ELR (cell line): Measurements from ENCODE around the gene FNDC3B.

Experiments
- DNase-seq: peaks from one replicate; pipeline ENCODE4 v3.0.0-alpha.2; 2015; ENCODE audit warnings: low read depth

FNDC3B gene

DNA sequence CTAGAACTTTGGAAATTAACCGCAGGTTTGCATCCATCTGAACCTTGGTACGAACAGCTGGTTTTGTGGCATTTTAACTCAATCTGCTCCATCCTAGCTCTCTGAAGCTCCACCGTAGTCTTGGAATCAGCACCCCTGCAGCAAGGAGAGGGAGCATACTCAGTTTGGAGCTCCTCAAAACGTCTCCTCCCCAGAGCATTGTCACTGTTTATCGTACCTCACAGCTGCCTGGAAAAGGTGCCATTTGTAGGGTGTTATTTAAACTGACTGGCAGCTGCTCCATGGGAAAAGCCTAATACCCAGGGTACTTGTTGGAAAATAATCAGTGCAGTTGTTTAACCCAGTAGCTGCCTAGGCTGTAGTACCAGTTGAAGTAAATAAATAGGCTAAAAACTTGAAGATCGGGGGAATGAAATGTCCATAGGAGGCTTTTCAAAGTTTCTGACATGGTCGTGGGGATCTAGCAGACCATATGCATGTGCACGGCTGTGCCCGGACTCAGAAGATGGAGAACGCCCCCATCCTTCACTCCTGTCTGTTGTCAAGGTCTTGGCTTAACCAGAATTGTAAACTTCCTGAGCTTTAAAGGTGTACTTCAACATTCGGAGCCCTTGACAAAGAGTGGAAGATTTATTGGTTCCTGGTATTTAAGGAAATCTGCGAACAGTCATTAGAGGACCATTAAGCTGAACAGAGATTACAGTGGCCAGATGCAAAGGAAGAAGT, 365.0 kb downstream of the FNDC3B start:
- no peak for DNase-seq

DNA sequence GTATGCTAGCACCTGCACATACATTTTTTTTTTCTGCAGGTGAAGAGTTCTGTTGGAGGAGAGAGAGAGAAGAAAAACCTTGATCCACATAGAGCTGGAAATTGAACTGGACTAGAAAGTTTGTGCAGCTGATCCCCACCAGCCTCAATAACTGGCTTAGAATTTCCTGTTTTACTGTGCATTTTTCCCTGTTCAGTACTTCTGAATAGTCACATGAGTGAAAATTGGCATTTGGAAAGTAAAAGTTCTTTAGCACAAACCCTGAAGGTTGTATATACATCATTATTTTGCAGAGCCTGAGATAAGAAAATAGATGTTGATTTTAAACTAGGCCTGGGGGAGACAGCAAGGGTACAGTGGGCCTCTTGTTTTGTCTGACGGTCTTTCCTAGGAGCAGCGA, 366.5 kb downstream of the FNDC3B start:
- DNase-seq, result no peak

DNA sequence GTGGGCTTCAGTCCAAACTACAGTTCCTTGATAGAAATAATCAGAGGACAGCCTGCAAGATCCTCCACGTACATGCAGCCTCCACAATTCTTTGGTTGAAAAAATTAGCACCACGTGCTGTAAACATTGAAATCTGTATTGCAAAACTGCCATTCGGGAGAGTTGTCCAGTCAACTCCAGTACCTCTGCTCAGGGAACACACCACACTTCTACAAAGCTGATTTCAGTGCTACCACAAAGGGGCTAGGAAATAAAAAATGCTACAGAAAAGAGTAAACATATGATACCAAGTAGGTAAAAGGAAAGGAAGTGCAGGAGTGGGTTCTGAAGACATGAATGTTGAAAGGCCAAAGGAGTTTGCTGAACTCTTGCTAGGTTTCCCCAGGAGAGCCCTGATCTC, 368.5 kb downstream of the FNDC3B start:
- no peak for DNase-seq

GRCh38 chr3:172410702-172411477, 371.5 kb downstream of the FNDC3B start:
- DNase-seq, result no peak

- no peak for DNase-seq
Measured at GRCh38 chr3:172411478-172411947, 372.1 kb downstream of the FNDC3B start.

DNA sequence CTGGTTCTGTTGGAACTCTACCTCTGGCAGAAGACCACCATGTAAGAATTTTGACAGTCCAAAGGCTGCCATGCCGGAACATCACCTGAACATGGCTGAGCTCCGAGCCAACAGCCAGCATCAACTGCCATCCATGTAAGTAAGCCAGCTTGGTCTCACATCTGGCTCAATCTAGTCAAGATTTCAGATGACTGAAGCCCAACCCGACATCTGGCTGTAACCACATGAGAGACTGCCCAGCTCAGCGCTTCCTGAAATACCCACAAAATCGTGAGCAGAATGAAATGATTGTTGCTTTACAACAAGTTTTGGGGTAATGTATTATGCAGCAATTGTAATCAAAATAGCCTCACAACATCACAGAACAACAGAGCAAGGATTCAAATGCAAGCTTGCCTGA, 375.9 kb downstream of the FNDC3B start:
- no peak for DNase-seq

DNA sequence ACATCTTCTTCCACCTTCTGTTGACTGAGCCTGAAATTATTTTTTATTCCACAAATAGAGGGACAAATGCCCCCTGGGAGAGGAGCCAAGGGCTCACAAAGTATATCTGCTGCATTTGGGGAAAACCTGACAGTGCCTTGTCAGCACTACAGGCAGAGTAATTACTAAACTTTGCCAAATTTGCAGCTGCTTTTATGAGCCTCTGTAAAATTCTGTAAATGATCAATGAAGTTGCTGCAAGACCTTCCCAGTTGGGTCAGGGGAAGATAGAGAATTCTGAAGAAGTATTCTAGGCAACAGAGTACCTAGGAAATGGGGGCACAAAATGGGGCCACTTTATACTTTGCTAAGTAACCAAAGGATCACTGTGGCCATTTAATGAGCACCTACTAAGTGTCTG, 398.3 kb downstream of the FNDC3B start:
- DNase-seq, result no peak

- DNase-seq, result no peak
Measured at GRCh38 chr3:172438186-172438585, 398.8 kb downstream of the FNDC3B start.

DNA sequence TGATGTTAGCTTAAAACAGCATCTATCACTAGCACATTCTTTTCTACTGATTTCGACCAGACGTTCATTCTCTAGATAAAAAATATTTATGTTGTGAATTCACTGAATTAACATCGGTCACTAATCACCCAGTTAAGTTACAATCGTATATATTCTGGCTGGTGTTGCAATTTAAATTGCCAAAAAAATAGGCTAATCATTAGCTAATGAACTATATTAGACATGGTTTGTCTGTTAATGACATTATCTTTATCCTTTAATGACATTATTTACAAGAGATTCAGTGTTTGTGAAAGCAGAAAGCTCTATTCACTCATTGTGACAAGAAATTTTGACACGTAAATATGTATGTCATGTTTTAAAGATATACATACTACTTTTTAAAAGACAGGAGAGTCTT, 402.2 kb downstream of the FNDC3B start:
- DNase-seq, result no peak

DNA sequence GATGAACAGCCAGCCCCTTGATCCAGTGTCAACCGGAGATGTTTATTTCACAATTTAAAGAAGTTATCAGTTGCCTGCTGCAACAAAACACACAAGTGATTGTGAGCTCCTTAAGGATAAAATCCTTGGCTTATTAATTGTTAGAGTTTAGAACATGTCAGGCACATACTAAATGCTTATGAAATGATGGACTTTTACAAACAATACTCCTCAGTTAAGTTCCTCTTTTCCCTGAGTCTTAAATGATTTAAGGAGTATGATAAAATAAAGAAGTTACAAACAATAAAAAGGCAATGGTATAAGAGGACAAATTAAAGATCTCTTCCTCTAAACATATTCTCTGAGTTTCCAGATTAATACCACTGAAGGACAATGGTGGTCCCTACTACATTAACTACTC, 403.2 kb downstream of the FNDC3B start:
- no peak for DNase-seq

DNA sequence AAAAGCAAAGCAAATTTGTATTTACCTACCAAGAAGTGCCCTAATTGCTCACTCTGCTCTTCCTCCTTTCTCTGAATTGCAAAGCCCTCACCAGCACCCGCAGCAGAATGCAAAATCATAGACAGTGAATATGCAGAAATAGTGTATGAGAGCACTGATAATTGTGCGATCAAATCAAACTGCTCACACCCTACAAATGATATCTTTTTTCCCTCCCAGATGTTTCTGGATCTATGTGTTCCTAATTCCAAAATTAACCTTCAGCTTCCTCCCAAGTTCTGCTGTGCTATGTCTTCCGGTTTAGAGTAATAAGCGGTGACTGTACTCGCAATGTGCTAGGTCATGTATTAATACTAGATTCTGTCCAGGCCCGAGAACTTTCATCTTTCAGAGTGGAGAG, 405.4 kb downstream of the FNDC3B start:
- DNase-seq, result no peak

- DNase-seq, result no peak
Measured at GRCh38 chr3:172446198-172446597, 406.8 kb downstream of the FNDC3B start.

GRCh38 chr3:172447611-172448579, 408.5 kb downstream of the FNDC3B start, which contains the start of gene GHSR:
TSS of gene GHSR (minus strand) at chr3:172448456. CDS start at chr3:172448413, 43 bp downstream.
- no peak for DNase-seq

DNA sequence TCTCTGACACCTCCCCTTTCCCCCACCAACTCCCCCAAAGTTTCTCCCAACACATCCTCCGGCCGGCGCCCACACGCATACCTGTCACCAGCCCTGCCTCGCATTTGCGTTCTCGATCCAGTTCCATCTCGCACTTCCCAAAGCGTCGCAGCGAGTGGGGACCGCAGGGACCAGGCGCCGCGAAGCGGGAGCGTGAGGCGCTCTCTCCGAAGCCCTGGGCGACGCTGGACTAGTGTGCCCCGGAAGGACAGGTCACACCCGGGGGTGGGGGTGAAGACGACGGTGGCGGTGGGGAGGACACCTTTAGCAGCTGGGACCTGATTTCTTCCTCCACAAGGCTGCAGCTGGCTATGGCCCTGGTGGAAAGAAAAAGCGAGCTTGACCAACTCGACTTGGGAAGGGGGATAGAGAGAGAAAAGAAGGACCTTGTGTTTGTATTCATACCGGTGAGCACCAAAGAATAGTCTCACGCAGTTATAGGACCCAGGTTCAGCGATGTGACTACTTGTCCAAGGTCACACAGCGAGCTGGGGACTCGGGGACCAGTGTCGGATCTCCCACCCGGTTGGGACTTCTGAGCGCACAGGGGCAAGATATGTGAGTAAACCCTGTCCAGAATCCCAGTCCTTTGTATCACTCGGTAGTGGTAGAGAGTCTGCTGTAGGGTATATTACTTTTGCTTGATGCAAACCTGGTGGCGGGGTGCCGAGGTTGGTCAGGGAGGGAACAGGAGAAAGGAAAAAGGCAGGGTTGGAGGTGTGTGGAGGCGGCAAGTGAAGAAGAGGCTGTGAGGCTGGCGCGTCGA, 409.5 kb downstream of the FNDC3B start:
- DNase-seq, result no peak

DNA sequence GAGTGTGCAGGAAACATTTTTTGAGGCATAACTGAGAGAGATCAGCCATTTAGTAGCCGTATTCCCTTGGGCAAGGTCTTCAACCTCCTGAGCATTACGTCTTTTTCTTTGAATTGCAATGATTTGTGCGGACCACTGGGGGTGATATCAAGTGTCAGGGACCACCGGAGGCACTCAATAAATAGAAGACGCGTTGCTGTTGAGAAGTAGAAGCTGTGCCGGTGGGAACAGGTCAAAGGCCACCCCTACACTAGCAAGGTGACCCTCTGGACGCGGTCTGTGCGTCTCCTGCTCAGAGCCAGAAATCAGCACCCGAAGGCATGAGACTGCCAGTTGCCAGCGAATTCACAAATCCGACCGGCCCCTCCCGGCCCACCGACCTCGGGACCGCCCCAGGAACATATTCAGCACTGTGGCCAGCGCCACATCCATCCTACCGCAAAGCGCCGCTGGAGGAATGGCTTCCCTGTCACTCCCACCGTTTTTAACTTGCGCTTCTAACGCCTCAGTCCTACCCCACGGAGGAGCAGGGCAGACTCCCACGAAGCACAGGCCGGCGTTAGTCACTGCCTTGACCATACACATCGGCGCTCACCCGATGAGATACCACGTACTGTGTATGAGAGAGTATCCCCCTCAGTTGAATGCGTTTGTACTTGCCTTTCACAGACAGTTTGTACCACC, 410.2 kb downstream of the FNDC3B start:
- peak; percentile 37 for DNase-seq
